ENCODE results near the gene HDDC2. TPM values are rescaled to one million over a fixed set of nuclear protein-coding genes. Genes with fewer than 3 reads are reported as not detected.

The HDDC2 gene
- total RNA-seq, 4 donors from 2014 or later, result 40.1 to 65.6 (median 42.8) TPM

DNA sequence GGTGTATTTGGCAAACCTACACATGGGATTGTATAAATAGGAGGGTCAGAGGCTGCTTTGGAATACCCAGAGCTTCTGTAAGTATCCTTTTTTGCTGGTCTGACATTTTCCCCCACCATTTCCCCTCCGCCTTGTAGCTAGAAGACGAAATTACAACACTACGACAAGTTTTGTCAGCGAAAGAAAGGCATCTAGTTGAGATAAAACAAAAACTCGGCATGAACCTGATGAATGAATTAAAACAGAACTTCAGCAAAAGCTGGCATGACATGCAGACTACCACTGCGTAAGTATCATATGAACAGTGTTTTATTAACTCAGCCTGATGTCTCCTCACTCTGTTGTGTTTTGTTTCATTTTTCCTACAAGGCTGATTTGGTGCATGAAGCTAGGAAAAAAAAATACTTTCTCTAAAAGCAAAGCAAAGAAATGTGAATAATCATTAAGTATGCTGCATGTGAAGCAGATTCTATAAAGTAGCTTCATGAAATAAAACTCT, 72.7 kb downstream of the HDDC2 start:
- TF ChIP-seq, protein P1, sequence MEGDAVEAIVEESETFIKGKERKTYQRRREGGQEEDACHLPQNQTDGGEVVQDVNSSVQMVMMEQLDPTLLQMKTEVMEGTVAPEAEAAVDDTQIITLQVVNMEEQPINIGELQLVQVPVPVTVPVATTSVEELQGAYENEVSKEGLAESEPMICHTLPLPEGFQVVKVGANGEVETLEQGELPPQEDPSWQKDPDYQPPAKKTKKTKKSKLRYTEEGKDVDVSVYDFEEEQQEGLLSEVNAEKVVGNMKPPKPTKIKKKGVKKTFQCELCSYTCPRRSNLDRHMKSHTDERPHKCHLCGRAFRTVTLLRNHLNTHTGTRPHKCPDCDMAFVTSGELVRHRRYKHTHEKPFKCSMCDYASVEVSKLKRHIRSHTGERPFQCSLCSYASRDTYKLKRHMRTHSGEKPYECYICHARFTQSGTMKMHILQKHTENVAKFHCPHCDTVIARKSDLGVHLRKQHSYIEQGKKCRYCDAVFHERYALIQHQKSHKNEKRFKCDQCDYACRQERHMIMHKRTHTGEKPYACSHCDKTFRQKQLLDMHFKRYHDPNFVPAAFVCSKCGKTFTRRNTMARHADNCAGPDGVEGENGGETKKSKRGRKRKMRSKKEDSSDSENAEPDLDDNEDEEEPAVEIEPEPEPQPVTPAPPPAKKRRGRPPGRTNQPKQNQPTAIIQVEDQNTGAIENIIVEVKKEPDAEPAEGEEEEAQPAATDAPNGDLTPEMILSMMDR (IDR thresholded peaks at IDR 0.05), result no peak
- TF ChIP-seq POLR2A (IDR thresholded peaks at IDR 0.05), result no peak
- intact Hi-C loops (cut with DNase I; ENCODE audit: low total_unique reads), result loop anchor here (1.0 kb wide), 1 partner anchor 27 kb away; no protein-coding TSS in a partner anchor
- H3K4me3 ChIP-seq (ENCODE audit: low read depth, poor library complexity, severe bottlenecking), result no peak overlapping the region
- no peak for DNase-seq (ENCODE audit: low spot score in 2 of 2)
- 72 to 79% methylated on average over 6 of the region's 6 CpGs for WGBS, 2 donors

DNA sequence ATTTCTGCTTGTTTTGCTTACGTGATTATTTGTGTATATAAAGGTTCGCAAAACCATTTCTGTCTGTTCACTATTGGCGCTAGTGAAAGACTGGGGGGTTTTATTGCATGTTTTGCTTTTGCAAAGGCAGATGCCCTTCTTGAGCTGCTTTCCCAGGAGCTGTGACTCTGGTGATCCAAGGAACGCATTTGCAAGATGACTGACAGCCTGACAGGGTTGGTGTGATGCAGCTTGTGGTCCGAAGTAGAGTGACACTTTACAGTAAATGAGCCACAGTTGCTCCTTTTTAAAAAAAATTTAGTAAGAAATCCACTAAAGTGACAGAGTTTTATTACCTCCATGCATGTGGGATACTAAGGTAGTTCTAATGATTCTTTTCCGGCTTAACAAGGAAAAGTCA, 74.5 kb downstream of the HDDC2 start:
- intact Hi-C loops (cut with DNase I; ENCODE audit: low total_unique reads), result no loop called here
- 93 to 96% methylated on average over 6 of the region's 6 CpGs for WGBS, 2 donors
- no peak overlapping the region for H3K4me3 ChIP-seq (ENCODE audit: low read depth, poor library complexity, severe bottlenecking)
- DNase-seq (ENCODE audit: low spot score in 2 of 2), result no peak
- TF ChIP-seq, protein P1 (IDR thresholded peaks at IDR 0.05), result no peak
- no peak for TF ChIP-seq POLR2A (IDR thresholded peaks at IDR 0.05)

Other genes starting within 250 kb of the HDDC2 start
- gene TPD52L1, start 148.2 kb downstream of the HDDC2 start, total RNA-seq, result 100 to 1,000 TPM; 123 to 234 (median 175) TPM